HG03025 (cell line): ENCODE data around the gene CEP162.
"Not testable (repeated sequence)": the region's sequence is repeated elsewhere in the genome, so short reads cannot be mapped to it uniquely, and the experiment has no call there.

Experiments
- ATAC-seq: cut with Tn5 transposase; IDR thresholded peaks from one replicate; pipeline ENCODE4 v1.9.1; 2021; ENCODE audit warnings: mild to moderate bottlenecking, moderate library complexity; ENCODE audit not compliant: unreplicated experiment, low FRiP score

The CEP162 gene, protein sequence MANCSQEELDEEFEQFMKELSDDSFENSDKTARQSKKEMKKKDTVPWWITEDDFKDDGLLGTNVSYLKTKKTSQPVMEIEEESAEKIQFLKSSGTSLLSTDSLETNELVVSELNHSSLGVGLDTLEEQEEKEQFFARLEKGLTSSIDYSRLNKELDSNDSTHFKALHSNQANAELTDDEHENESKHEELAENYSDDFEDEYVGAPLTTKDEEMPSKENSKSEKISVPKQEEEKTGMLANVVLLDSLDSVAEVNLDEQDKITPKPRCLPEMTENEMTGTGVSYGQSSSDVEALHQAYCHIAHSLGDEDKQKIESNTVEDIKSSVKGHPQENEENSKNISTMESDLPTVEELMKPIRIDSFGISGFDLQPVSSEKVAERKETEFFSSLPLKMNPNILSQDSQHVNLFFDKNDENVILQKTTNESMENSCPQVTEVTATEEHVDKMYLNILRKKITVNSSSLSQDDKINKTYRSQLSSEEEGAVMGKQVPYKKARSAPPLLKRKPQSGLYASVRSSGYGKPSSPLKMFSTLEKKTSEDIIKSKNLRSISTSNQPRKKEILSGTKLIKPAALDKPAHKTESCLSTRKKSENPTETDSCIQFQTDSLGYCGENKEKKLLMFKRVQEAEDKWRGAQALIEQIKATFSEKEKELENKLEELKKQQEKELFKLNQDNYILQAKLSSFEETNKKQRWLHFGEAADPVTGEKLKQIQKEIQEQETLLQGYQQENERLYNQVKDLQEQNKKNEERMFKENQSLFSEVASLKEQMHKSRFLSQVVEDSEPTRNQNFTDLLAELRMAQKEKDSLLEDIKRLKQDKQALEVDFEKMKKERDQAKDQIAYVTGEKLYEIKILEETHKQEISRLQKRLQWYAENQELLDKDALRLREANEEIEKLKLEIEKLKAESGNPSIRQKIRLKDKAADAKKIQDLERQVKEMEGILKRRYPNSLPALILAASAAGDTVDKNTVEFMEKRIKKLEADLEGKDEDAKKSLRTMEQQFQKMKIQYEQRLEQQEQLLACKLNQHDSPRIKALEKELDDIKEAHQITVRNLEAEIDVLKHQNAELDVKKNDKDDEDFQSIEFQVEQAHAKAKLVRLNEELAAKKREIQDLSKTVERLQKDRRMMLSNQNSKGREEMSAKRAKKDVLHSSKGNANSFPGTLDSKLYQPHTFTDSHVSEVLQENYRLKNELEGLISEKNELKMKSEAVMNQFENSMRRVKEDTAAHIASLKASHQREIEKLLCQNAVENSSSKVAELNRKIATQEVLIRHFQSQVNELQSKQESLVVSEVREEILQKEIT (N-terminal part only)

DNA sequence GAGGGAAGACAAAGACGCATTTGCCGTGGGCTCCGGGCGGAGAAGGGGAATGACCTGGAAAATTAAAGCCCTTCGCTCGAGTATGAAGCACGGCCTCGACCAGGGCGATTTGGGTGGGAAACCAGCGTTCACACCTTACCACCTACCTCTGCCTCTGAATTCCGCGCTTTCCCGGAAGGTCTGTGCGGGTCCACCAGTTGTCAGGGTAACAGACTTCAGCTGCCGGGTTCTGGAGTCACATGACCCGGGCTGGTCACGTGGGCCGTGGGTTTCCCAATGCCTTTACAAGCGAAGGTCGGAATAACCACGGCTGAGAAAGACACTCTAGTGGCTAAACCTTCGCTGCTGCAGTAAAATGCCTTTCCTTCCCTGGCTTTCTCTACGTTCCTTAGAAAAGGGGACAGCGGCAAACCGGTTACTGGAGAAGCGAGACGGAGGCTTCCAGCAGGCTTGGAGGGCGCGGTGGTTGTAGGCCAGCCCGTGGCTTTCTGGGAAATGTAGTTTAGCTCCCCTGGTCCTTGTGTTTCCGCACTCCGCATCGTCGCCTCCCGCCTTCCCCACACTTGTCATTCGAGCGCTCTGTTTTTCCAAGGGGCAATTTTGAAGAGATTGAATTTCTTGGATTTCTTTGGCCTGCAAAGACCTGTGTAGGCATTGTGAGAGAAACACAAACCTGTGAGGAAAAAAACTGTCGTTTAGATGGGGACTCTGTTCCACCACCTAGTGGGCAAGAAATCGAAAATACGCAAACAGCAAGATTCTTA is at the start of gene CEP162:
Gene CEP162, minus strand, starts transcription at position 210 of the 764 bp plus-strand sequence. CDS start 1,250 bp downstream, outside the sequence.
- peak; percentile 99 for ATAC-seq

DNA sequence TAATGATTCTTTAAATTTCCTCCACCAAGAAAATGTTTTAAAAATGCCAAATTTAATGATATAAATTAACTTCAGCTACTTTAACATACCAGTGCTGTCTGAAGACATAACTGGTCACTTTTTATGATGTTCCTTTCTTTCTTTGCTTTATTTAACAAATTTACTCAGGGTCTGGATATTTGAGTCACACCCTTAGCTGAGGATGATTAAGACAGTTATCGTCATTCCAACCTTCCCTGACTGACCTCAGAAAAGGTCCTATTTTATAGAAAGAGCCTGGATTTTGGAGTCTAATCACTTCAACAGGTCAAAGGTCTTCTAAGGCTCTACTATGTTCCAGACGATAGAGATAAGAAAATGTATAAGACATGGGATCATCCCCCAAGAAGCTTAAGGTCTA is 47.4 kb upstream of the CEP162 start:
- no peak for ATAC-seq

DNA sequence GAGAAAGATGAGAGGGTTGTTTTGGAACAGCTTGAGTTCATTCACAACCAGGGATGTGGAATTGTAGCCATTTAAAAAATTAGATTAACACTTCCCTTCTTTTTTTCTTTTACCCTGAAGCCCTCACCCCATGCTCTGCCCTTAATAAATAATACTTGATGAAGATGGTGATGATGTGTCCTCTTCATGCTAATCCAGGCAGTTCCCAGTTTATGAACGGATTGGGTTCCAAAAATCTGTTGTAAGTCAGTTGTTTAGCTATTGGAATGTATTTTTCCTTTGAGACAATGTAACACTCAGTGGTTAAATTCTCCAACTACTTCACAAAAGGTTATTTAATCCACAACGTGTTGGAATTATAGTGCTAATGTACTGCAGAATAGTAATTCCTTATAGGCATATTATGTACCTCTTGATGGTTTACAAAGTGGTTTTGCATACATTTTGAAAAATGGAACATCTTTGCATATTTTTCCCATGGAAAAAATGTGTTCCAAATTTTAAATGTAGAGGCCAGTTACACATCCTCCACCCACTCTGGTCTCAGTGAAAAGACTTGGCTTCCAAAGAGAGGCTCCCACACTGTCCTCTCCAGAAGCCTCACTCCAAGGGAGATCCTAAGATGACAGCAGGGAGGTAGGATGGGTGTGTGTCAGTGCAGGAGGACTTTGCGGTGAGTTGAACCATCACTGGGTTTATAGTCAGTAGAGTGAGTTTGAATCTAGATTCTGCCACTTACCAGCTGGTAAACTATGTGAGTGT is 45.8 kb upstream of the CEP162 start:
- ATAC-seq, result no peak

DNA sequence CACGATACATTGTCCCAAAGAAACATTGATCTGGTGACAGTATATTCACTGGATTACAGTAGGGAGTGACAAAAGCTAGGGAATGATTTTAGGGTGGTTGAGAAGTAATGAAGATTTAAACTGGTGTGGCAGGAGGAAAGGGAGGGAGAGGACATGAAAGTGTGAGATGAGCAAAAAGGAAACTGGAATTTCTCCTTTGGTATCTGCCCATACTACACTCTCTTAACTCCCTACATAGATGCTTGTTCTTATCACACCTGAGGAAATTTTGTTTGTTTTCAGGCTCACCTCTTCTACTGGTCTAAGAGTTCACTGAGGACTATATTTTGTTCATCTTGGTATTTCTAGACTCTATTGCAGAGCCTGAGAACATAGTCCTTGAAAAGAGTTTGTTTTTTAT is 44.9 kb upstream of the CEP162 start:
- ATAC-seq, result no peak

DNA sequence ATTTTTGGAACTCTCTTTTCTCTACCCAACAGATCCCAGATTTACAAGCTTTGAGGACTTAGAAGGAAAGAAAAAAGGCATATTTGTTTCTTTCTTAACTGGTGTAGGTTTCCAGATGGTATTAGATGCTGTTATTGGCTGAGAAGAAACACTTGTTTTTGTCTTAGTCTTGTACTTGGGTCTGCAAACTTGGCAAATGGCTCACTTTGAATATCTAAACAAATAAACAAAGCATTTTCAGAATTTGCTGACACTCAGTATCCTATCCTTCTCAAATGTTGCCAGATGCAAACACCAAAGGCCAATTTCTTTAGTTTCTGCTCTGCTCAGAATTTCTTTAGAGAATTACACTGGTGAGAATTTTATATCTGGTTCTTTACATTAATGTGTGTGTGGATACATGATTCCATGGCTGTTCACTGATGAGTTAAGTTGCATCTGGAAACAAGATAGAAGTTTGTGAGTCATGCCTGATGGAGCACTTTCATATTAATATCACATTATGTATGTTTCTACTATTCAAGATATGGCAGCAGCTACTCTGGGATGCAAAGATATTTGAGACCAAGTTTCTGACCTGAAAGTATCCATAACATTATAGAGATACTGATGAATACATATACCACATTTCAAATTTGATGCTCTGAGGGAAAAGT is 43.7 kb upstream of the CEP162 start:
- no peak for ATAC-seq

DNA sequence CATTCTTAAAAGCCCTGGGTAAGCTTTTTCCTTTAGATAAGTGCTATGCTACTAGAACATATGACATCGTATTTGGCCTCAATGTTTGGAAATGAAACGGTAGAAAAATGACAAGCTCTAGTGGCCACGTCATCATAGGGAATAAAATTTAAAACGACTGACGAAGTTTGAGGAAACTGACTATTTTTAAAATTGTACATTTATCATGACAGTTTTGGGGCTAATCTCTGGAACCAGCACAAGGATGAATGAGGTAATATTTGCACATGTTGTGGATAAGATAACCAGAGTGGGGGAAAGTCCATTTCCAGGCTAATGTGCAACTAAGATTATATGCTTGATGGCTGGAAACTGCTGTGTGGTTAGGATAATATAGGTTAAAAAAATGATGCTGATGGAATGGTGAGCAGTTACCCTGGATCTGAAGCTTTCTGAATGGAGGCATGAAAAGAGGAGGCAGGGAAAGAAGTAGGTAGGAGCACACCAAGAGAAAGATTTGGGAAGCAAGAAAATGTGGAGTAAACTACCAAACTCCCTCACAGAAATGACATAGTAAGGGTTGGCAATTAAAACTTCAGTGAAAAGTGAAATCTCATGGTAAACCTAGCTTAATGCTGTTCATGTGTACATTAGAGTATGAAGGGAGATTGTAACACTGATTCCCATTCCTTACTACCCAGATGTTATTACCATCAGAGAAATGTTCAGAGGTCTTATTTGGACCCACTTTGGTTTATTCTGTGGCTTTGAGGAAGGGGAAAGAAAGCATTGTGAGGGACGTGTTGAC is 42.7 kb upstream of the CEP162 start:
- ATAC-seq, result no peak

DNA sequence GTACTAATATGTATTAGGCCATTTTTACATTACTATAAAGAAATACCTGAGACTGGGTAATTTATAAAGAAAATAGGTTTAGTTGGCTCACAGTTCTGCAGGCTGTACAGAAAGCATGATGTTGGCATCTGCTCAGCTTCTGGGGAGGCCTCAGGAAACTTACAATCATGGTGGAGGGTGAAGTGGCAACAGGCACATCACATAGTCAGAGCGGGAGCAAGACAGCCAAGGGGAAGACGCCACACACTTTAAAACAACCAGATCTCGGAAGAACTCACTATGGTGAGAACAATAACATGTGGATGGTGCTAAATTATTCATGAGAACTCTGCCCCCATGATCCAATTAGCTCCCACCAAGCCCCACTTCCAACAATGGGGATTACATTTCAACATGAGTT is 41.3 kb upstream of the CEP162 start:
- no peak for ATAC-seq

DNA sequence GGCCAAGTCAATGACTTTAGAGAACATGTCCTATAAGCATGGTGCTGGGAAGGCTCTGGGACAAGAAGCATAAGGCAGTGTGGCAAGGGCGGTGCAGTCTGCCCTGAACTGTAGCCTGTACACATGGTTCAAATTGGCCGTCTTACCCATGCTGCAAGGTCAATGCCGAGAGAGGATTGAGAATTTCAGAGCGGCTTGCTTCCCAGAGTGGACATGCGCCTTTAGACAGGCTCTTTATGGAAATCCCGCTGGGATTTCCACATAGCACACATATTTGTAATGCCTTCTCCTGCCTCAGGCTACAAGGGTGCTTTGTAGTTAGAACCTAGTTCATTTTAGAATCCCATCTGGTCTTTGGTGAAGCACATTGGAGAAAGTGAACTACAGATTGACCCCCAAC is 36.1 kb upstream of the CEP162 start:
- ATAC-seq, result no peak

DNA sequence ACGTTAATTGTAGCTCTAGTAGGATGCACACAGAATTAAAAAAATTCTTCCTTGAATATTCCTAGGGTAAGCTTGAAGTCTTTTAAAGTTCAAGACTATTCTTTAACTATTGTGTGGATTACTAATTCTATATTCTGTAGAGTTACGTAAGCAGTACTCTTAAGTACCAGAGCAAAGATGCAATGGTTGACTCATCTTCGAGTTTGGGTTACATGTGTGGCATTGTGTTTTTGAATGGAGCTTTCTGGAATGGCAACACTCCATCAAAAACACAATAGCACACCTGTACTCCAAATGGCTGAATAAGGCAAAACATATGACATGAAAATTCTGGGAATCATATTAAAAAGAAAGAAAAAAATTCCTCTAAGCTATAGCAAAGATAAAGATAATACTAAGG is 33.5 kb upstream of the CEP162 start:
- ATAC-seq, result no peak

DNA sequence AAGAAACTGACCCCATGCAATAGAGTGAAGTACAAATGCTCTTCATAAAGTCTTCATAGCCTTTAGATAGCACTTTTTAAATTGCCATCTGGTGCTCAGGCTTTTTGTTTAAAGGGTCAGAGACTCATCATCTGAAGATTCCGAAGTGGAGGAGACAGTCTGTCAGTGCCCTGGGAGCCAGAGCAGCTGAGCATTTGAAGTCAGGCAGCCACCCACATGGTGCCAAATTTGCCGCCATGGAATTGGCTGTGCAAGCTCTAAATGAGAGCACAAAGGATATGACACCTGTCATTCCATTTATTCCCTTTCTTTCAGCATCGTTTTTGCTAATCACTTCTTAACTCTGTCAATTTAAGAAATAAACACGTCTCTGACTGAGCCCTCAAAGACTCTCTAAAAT is 32.8 kb upstream of the CEP162 start:
- no peak for ATAC-seq

DNA sequence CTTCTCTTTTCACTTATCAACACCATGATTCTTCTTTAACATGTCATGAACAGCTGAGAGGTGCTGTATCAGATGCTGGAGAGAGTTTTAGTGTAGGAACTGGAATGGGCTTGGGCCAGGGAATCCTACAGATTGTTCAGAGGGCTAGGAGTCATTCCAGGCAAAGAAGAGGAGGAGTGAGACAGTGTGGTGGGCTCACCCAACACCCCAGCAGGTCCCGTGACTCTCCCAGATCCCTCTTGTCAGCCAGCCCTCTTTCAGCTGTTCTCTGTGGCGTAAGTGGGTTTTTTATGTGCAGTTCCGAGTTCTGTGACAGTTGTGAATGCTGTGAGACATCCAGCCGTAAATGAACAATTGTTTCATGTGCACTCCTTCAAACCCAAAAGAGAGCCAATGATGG is 31.4 kb upstream of the CEP162 start:
- no peak for ATAC-seq

DNA sequence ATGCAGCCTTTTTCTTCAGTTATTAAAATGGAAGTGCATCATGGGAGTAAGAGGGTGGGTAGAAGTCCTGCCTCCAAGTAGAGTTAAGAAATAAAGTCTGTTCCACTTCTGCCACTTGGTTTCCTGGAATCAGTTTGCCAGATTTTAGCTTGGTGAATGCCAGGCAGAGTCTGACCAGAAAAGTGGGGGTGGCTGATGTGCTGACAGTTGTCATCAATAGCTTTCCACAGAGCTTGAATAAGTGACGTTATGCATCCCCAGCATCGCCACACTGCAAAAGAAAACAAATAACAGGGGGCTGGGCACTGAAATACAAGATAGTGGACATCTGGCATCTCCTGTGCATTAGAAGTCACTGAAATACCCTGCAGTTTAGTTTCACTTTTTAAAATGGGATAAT is 30.8 kb upstream of the CEP162 start:
- ATAC-seq, result no peak

DNA sequence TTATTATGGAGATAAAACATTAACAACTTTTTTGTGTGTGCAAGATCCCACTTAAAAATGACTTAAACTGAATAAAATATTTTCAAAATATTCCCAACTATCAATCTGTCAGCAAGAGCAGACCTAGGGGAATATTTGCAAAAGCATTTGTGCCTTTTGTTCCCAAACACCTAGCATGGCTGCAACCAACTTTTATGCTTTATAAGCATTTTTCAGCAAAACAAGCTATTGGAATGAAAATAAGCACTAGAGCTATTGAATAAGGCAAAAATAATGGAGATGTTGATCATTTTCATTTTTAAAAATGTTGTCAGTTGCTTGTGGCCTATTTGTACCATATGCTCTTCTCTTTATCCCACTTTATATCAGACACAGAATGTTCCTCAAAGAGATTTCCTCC is 28.2 kb upstream of the CEP162 start:
- ATAC-seq, result no peak

DNA sequence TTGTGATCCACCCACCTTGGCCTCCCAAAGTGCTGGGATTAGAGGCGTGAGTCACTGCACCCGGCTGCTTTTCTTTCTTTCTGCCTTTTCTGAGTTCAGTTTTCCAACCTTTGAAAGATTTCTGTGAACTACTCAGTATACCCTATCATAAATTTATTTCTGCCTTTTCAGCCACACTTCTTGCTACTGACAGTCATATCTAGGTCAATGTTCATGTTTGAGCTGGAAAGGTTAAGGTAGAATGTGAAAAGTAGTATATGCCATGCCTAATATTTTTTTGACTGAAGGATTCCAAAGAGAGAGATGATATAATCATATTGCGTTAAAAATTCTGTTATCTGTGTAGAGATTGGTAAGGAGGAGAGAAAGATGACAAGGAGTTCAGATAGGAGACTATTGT is 25.9 kb upstream of the CEP162 start:
- ATAC-seq, result no peak

DNA sequence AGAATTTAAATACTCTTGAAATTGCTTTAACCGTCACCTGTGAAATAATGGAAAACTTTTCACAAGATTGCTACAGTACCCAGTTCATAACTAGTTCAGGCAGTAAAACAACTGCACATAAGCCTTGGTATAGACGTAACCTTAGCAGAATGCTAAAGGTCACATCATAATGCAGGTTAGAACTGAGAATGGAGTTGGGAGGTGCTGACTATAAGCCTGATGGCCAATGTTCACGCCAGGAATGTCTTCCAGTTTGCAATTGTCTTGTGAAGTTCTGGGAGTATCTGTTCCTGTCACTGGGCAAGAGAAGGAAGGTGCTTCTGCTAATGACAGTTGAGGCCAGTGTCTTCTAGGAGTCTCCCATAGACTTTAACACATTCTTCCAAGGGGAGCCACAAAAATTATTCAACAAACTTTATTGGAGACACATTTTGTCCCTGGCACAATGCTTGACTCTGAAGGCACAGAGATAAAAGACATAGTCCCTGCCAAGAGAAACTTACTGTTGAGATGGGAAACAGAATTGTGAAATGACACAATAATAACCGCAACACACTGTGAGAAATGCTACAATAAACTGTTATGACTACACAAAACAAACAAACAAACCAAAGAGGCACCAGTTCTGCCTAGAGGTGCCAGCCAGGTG is 24.6 kb upstream of the CEP162 start:
- no peak for ATAC-seq

DNA sequence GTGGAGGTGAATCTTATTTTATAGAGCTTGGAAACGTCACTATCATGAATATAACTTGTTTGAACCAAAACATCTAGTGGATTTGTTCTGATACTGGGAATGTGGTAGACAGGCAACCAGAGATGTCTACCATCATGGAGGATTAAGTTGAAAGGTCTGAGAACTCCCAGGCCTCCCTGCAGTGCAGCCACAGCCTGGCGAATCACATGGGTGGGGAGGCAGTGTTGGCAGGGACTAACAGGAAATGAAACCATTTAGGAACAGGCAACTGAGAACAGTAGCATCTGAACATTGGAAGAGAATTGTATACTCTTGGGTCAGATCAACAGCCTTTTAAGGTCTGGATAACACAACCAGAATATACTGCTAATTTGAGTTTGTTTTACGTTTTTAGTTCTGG is 22.3 kb upstream of the CEP162 start:
- no peak for ATAC-seq

DNA sequence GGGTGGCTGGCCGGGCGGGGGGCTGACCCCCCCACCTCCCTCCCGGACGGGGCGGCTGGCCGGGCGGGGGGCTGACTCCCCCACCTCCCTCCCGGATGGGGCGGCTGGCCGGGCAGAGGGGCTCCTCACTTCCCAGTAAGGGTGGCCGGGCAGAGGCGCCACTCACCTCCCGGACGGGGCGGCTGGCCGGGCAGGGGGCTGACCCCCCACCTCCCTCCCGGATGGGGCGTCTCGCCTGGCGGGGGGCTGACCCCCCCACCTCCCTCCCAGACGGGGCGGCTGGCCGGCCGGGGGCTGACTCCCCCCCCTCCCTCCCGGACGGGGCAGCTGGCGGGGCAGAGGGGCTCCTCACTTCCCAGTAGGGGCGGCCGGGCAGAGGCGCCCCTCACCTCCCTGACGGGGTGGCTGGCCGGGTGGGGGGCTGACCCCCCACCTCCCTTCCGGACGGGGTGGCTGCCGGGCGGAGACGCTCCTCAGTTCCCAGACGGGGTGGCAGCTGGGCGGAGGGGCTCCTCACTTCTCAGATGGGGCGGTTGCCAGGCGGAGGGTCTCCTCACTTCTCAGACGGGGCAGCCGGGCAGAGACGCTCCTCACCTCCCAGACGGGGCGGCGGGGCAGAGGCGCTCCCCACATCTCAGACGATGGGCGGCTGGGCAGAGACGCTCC is 17.1 kb upstream of the CEP162 start:
- not testable (repeated sequence) for ATAC-seq
